WTC11 (cell line): ENCODE data around the gene VNN1. TPM values are rescaled to one million over a fixed set of nuclear protein-coding genes. Genes with fewer than 3 reads are reported as not detected.

Experiments used
- ATAC-seq: fragments of 200-7000 bp; cut with Tn5 transposase; 2 replicates; pipeline ENCODE4 v1.10.0; 2021; ENCODE audit warnings: mild to moderate bottlenecking, moderate library complexity
- CTCF ChIA-PET: fragments of 300-600 bp; sonication (Branson Sonifier 250); formaldehyde crosslinking; loops from one replicate; lab custom pipeline; 2021; ENCODE audit warnings: antibody characterized with exemption; lab: Charles Lee
- POLR2A ChIA-PET: fragments of 350-600 bp; sonication (Branson Sonifier 250); formaldehyde crosslinking; loops from one replicate; lab custom pipeline; 2021; ENCODE audit warnings: antibody characterized with exemption; lab: Charles Lee
- DNase-seq: peaks from one replicate; pipeline ENCODE4 v3.0.0; 2021; ENCODE audit warnings: low spot score
- H3K27ac Mint-ChIP-seq: 2 replicates; pipeline ENCODE4 v1.8.0; 2021; ENCODE audit warnings: mixed read lengths
- H3K27me3 Mint-ChIP-seq: 2 replicates; pipeline ENCODE4 v1.8.0; 2021; ENCODE audit warnings: low read depth, mild to moderate bottlenecking, moderate library complexity, mixed read lengths
- H3K36me3 Mint-ChIP-seq: 2 replicates; pipeline ENCODE4 v1.8.0; 2021; ENCODE audit warnings: mixed read lengths
- H3K4me1 Mint-ChIP-seq: 2 replicates; pipeline ENCODE4 v1.8.0; 2022; ENCODE audit warnings: mixed read lengths
- H3K4me3 Mint-ChIP-seq: 2 replicates; pipeline ENCODE4 v1.8.0; 2021; ENCODE audit warnings: mild to moderate bottlenecking, moderate library complexity, mixed read lengths
- H3K9me3 Mint-ChIP-seq: 2 replicates; pipeline ENCODE4 v1.8.0; 2021; ENCODE audit warnings: mixed read lengths
- CREB1 ChIP-seq: sonication (generic); formaldehyde crosslinking; IDR thresholded peaks from 2 replicates; pipeline ENCODE4 v1.8.0; 2023; ENCODE audit warnings: mild to moderate bottlenecking, missing genetic modification reagents
- JUN ChIP-seq: sonication (generic); formaldehyde crosslinking; IDR thresholded peaks from 2 replicates; pipeline ENCODE4 v1.8.0; 2023; ENCODE audit warnings: mild to moderate bottlenecking, missing genetic modification reagents
- NFATC4 ChIP-seq: fragments of 250-450 bp; sonication (Bioruptor Pico); IDR thresholded peaks from 2 replicates; pipeline ENCODE4 v1.9.0; 2021; ENCODE audit warnings: mild to moderate bottlenecking
- NFYB ChIP-seq: sonication (generic); formaldehyde crosslinking; conservative IDR thresholded peaks from 2 replicates; pipeline ENCODE4 v1.8.0; 2022; ENCODE audit warnings: low read depth, missing genetic modification reagents
- SMAD3 ChIP-seq: sonication (generic); formaldehyde crosslinking; IDR thresholded peaks from 2 replicates; pipeline ENCODE4 v1.8.0; 2022; ENCODE audit warnings: missing genetic modification reagents, mild to moderate bottlenecking, borderline replicate concordance
- TEAD1 ChIP-seq: sonication (generic); formaldehyde crosslinking; IDR thresholded peaks from 2 replicates; pipeline ENCODE4 v1.8.0; 2022; ENCODE audit warnings: mild to moderate bottlenecking, missing genetic modification reagents
- ZNF232 ChIP-seq: sonication (generic); formaldehyde crosslinking; IDR thresholded peaks from 2 replicates; pipeline ENCODE4 v1.8.0; 2022; ENCODE audit warnings: mild to moderate bottlenecking, missing genetic modification reagents
- ZNF317 ChIP-seq: sonication (generic); formaldehyde crosslinking; IDR thresholded peaks from 2 replicates; pipeline ENCODE4 v1.8.1; 2023; ENCODE audit warnings: low read depth, mild to moderate bottlenecking, moderate library complexity, missing genetic modification reagents, borderline replicate concordance
- ZNF423 ChIP-seq: fragments of 250-450 bp; sonication (Bioruptor Pico); IDR thresholded peaks from 2 replicates; pipeline ENCODE4 v2.1.2; 2022; ENCODE audit warnings: mild to moderate bottlenecking, moderate library complexity
- total RNA-seq: library from RNA; stranded (reverse); gene quantifications from 3 replicates; pipeline ENCODE4 v1.2.3, GENCODE V29; 2021
- TF ChIP-seq, protein P1 (sequence below): sonication (generic); formaldehyde crosslinking; IDR thresholded peaks from 2 replicates; pipeline ENCODE4 v1.8.0; 2022; ENCODE audit warnings: mild to moderate bottlenecking, missing genetic modification reagents
- TF ChIP-seq, protein P2 (sequence below): sonication (generic); formaldehyde crosslinking; IDR thresholded peaks from 2 replicates; pipeline ENCODE4 v1.8.0; 2023; ENCODE audit warnings: missing genetic modification reagents
- TF ChIP-seq, protein P3 (sequence below): sonication (generic); formaldehyde crosslinking; conservative IDR thresholded peaks from 2 replicates; pipeline ENCODE4 v1.8.1; 2022; ENCODE audit warnings: mild to moderate bottlenecking, missing genetic modification reagents
- TF ChIP-seq, protein P4 (sequence below): sonication (generic); formaldehyde crosslinking; IDR thresholded peaks from 2 replicates; pipeline ENCODE4 v1.8.0; 2023; ENCODE audit warnings: missing genetic modification reagents, mild to moderate bottlenecking, borderline replicate concordance

The VNN1 gene
- total RNA-seq, 1 experiment from 2014 or later, result 0.04 TPM

DNA sequence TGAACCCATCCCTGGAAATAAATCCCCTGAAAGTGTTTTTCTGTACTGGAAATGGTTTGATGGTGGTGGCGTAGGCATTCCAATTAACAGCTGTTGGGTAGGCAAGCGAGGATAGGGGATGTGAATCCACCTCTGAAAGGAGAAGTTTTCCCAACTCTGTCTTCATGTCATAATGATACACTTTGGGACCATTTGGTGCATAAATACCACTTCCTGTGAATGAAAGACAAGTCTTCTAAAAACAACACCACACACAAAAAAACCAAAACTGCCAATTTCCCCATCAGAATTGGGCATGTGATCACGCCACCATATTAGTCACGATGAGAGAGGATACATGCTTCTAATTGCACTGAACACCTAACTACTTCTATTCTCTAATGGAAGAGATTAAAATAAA, 37.5 kb upstream of the VNN1 start:
- Mint-ChIP-seq H3K9me3 (no peaks in the 10 kb centered on the region), H3K4me3 (no peak overlapping the region), H3K27ac (no peak overlapping the region), H3K27me3 (no peaks in the 10 kb centered on the region)
- TF ChIP-seq ZNF317 (CRISPR knock-in tag) (no peak), TEAD1 (CRISPR knock-in tag) (no peak), NFYB (no peak)
- TF ChIP-seq, protein P1, sequence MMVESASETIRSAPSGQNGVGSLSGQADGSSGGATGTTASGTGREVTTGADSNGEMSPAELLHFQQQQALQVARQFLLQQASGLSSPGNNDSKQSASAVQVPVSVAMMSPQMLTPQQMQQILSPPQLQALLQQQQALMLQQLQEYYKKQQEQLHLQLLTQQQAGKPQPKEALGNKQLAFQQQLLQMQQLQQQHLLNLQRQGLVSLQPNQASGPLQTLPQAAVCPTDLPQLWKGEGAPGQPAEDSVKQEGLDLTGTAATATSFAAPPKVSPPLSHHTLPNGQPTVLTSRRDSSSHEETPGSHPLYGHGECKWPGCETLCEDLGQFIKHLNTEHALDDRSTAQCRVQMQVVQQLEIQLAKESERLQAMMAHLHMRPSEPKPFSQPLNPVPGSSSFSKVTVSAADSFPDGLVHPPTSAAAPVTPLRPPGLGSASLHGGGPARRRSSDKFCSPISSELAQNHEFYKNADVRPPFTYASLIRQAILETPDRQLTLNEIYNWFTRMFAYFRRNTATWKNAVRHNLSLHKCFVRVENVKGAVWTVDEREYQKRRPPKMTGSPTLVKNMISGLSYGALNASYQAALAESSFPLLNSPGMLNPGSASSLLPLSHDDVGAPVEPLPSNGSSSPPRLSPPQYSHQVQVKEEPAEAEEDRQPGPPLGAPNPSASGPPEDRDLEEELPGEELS (CRISPR knock-in tag), result no peak
- TF ChIP-seq, all 79 proteins: peak for 0
- no peaks in the 10 kb centered on the region for H3K36me3 Mint-ChIP-seq
- ATAC-seq, result no peak
- no peak for DNase-seq
- CTCF ChIA-PET, result interaction anchor here (0.5 to 0.7 kb wide), 2 partner anchors 29 to 238 kb away, joined by 3 read pairs; partner anchors contain the start of gene STX7
- POLR2A ChIA-PET, result no interaction called here
- no peaks in the 10 kb centered on the region for H3K4me1 Mint-ChIP-seq

DNA sequence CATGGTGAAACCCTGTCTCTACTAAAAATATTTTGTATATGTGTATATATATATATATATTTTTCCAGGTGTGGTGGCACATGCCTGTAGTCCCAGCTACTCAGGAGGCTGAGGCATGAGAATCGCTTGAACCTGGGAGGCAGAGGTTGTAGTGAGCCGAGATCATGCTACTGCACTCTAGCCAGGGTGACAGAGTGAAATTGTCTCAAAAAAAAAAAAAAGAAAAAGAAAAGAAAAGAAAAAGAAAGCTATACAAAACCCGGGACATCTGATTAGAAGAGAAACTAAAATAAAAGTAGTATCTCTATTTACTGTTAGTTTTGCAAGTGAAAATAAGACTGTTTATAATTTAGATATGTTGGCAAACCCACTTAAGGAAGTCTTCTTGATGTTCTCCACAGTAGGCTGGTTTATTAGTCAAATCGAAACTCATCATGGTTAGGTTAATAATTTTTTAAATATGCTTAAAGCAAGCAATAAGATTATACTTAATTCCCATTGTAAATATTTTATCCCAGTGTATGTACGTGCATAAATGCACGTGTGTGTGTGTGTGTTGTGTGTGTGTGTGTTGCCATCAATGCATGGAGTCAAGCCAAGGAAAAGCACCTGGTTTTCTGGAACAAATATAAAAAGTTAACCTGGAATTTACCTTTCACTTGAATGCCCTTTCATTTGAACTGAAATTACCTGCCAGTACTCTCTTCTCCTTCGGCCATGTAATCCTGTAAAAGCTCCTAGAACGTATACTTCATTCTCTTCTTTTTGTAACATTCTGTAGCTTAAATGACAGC, 36.8 kb upstream of the VNN1 start:
- Mint-ChIP-seq H3K36me3 (no peaks in the 10 kb centered on the region), H3K27ac (no peak overlapping the region), H3K27me3 (no peaks in the 10 kb centered on the region), H3K4me1 (no peaks in the 10 kb centered on the region), H3K9me3 (no peaks in the 10 kb centered on the region), H3K4me3 (no peak overlapping the region)
- CTCF ChIA-PET, result interaction anchor here (0.5 to 0.7 kb wide), 2 partner anchors 29 to 238 kb away, joined by 3 read pairs; partner anchors contain the start of gene STX7
- TF ChIP-seq ZNF423 (CRISPR knock-in tag) (no peak), ZNF232 (CRISPR knock-in tag) (no peak), NFATC4 (CRISPR knock-in tag) (no peak), JUN (CRISPR knock-in tag) (no peak), CREB1 (CRISPR knock-in tag) (no peak), SMAD3 (CRISPR knock-in tag) (no peak)
- TF ChIP-seq, protein P2, sequence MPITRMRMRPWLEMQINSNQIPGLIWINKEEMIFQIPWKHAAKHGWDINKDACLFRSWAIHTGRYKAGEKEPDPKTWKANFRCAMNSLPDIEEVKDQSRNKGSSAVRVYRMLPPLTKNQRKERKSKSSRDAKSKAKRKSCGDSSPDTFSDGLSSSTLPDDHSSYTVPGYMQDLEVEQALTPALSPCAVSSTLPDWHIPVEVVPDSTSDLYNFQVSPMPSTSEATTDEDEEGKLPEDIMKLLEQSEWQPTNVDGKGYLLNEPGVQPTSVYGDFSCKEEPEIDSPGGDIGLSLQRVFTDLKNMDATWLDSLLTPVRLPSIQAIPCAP, result no peak
- TF ChIP-seq, protein P1 (CRISPR knock-in tag), result no peak
- TF ChIP-seq, protein P3, sequence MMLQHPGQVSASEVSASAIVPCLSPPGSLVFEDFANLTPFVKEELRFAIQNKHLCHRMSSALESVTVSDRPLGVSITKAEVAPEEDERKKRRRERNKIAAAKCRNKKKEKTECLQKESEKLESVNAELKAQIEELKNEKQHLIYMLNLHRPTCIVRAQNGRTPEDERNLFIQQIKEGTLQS, result no peak
- TF ChIP-seq, protein P4, sequence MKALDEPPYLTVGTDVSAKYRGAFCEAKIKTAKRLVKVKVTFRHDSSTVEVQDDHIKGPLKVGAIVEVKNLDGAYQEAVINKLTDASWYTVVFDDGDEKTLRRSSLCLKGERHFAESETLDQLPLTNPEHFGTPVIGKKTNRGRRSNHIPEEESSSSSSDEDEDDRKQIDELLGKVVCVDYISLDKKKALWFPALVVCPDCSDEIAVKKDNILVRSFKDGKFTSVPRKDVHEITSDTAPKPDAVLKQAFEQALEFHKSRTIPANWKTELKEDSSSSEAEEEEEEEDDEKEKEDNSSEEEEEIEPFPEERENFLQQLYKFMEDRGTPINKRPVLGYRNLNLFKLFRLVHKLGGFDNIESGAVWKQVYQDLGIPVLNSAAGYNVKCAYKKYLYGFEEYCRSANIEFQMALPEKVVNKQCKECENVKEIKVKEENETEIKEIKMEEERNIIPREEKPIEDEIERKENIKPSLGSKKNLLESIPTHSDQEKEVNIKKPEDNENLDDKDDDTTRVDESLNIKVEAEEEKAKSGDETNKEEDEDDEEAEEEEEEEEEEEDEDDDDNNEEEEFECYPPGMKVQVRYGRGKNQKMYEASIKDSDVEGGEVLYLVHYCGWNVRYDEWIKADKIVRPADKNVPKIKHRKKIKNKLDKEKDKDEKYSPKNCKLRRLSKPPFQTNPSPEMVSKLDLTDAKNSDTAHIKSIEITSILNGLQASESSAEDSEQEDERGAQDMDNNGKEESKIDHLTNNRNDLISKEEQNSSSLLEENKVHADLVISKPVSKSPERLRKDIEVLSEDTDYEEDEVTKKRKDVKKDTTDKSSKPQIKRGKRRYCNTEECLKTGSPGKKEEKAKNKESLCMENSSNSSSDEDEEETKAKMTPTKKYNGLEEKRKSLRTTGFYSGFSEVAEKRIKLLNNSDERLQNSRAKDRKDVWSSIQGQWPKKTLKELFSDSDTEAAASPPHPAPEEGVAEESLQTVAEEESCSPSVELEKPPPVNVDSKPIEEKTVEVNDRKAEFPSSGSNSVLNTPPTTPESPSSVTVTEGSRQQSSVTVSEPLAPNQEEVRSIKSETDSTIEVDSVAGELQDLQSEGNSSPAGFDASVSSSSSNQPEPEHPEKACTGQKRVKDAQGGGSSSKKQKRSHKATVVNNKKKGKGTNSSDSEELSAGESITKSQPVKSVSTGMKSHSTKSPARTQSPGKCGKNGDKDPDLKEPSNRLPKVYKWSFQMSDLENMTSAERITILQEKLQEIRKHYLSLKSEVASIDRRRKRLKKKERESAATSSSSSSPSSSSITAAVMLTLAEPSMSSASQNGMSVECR (CRISPR knock-in tag), result no peak
- TF ChIP-seq, all 79 proteins: peak for 0
- POLR2A ChIA-PET, result no interaction called here
- ATAC-seq (no peak), DNase-seq (no peak)
